ENCODE measurements around the gene NRN1. TPM values are rescaled to one million over a fixed set of nuclear protein-coding genes. Genes with fewer than 3 reads are reported as not detected.
"Not testable (repeated sequence)": the region's sequence is repeated elsewhere in the genome, so short reads cannot be mapped to it uniquely, and the experiment has no call there.

NRN1 gene
- total and polyA plus RNA-seq, 2 donors: 4.5 to 22.7 TPM

GRCh38 chr6:5981126-5982026 lies 25.3 kb downstream of the NRN1 start:
- no peaks in the 10 kb centered on the region for H3K4me1 ChIP-seq (ENCODE audit: insufficient read depth)
- no peak overlapping the region for H3K27ac ChIP-seq (ENCODE audit: low read depth)
- no peak for DNase-seq (ENCODE audit: extremely low spot score)
- no peaks in the 10 kb centered on the region for H3K36me3 ChIP-seq (ENCODE audit: insufficient read depth)
- WGBS: 77% methylated on average over 7 of the region's 7 CpGs
- no peak overlapping the region for H3K4me3 ChIP-seq (ENCODE audit: low read depth, low read length)

GRCh38 chr6:5979650-5980420 lies 26.9 kb downstream of the NRN1 start:
- H3K36me3 ChIP-seq (ENCODE audit: insufficient read depth): no peaks in the 10 kb centered on the region
- H3K27ac ChIP-seq (ENCODE audit: low read depth): no peak overlapping the region
- DNase-seq (ENCODE audit: extremely low spot score): no peak
- 55% methylated on average over 9 of the region's 9 CpGs for WGBS
- no peaks in the 10 kb centered on the region for H3K4me1 ChIP-seq (ENCODE audit: insufficient read depth)
- H3K4me3 ChIP-seq (ENCODE audit: low read depth, low read length): no peak overlapping the region

- no peak for DNase-seq (ENCODE audit: extremely low spot score)
- 84% methylated on average over 3 of the region's 3 CpGs for WGBS
- H3K4me1 ChIP-seq (ENCODE audit: insufficient read depth): no peaks in the 10 kb centered on the region
- no peak overlapping the region for H3K27ac ChIP-seq (ENCODE audit: low read depth)
- no peaks in the 10 kb centered on the region for H3K36me3 ChIP-seq (ENCODE audit: insufficient read depth)
- no peak overlapping the region for H3K4me3 ChIP-seq (ENCODE audit: low read depth, low read length)
Observed at GRCh38 chr6:5976811-5977210, 29.9 kb downstream of the NRN1 start.

GRCh38 chr6:5968817-5969734 lies 37.6 kb downstream of the NRN1 start:
- no peak overlapping the region for H3K27ac ChIP-seq (ENCODE audit: low read depth)
- H3K4me3 ChIP-seq (ENCODE audit: low read depth, low read length): no peak overlapping the region
- 28% methylated on average over 11 of the region's 11 CpGs for WGBS
- no peaks in the 10 kb centered on the region for H3K4me1 ChIP-seq (ENCODE audit: insufficient read depth)
- no peak for DNase-seq (ENCODE audit: extremely low spot score)
- H3K36me3 ChIP-seq (ENCODE audit: insufficient read depth): no peaks in the 10 kb centered on the region

- not testable (repeated sequence) for H3K27ac ChIP-seq (ENCODE audit: low read depth); H3K4me3 ChIP-seq (ENCODE audit: low read depth, low read length); DNase-seq (ENCODE audit: extremely low spot score); H3K4me1 ChIP-seq (ENCODE audit: insufficient read depth); H3K36me3 ChIP-seq (ENCODE audit: insufficient read depth)
- 84% methylated on average over 3 of the region's 3 CpGs for WGBS
Observed at GRCh38 chr6:5968036-5968435, 38.7 kb downstream of the NRN1 start.

- Histone ChIP-seq H3K4me1 (ENCODE audit: insufficient read depth) (no peaks in the 10 kb centered on the region), H3K4me3 (ENCODE audit: low read depth, low read length) (no peak overlapping the region), H3K27ac (ENCODE audit: low read depth) (no peak overlapping the region), H3K36me3 (ENCODE audit: insufficient read depth) (no peaks in the 10 kb centered on the region)
- WGBS: 74% methylated on average over 1 of the region's 1 CpG
- no peak for DNase-seq (ENCODE audit: extremely low spot score)
Observed at GRCh38 chr6:5967594-5967993, 39.1 kb downstream of the NRN1 start.

- H3K36me3 ChIP-seq (ENCODE audit: insufficient read depth): no peaks in the 10 kb centered on the region
- H3K4me3 ChIP-seq (ENCODE audit: low read depth, low read length): no peak overlapping the region
- no peak overlapping the region for H3K27ac ChIP-seq (ENCODE audit: low read depth)
- WGBS: 88% methylated on average over 2 of the region's 2 CpGs
- H3K4me1 ChIP-seq (ENCODE audit: insufficient read depth): no peaks in the 10 kb centered on the region
- no peak for DNase-seq (ENCODE audit: extremely low spot score)
Observed at GRCh38 chr6:5962794-5963193, 43.9 kb downstream of the NRN1 start.

- H3K4me1 ChIP-seq (ENCODE audit: insufficient read depth): no peaks in the 10 kb centered on the region
Observed at GRCh38 chr6:5961836-5962235, 44.9 kb downstream of the NRN1 start.

GRCh38 chr6:5960456-5960855 lies 46.3 kb downstream of the NRN1 start:
- H3K36me3 ChIP-seq (ENCODE audit: insufficient read depth): no peaks in the 10 kb centered on the region
- no peak for DNase-seq (ENCODE audit: extremely low spot score)
- H3K4me1 ChIP-seq (ENCODE audit: insufficient read depth): no peaks in the 10 kb centered on the region
- H3K4me3 ChIP-seq (ENCODE audit: low read depth, low read length): no peak overlapping the region
- 77% methylated on average over 5 of the region's 5 CpGs for WGBS
- no peak overlapping the region for H3K27ac ChIP-seq (ENCODE audit: low read depth)

More at GRCh38 chr6:5961836-5962235, 44.9 kb downstream of the NRN1 start:
- 90% methylated on average over 2 of the region's 2 CpGs for WGBS
- Histone ChIP-seq H3K36me3 (ENCODE audit: insufficient read depth) (no peaks in the 10 kb centered on the region), H3K27ac (ENCODE audit: low read depth) (no peak overlapping the region), H3K4me3 (ENCODE audit: low read depth, low read length) (no peak overlapping the region)
- no peak for DNase-seq (ENCODE audit: extremely low spot score)

- 94% methylated on average over 2 of the region's 2 CpGs for WGBS
- DNase-seq (ENCODE audit: extremely low spot score): no peak
- no peak overlapping the region for H3K27ac ChIP-seq (ENCODE audit: low read depth)
- no peaks in the 10 kb centered on the region for H3K4me1 ChIP-seq (ENCODE audit: insufficient read depth)
- no peak overlapping the region for H3K4me3 ChIP-seq (ENCODE audit: low read depth, low read length)
- no peaks in the 10 kb centered on the region for H3K36me3 ChIP-seq (ENCODE audit: insufficient read depth)
Observed at GRCh38 chr6:5958921-5959320, 47.8 kb downstream of the NRN1 start.

GRCh38 chr6:5956939-5957338 lies 49.8 kb downstream of the NRN1 start:
- Histone ChIP-seq H3K4me1 (ENCODE audit: insufficient read depth) (no peaks in the 10 kb centered on the region), H3K27ac (ENCODE audit: low read depth) (no peak overlapping the region), H3K4me3 (ENCODE audit: low read depth, low read length) (no peak overlapping the region), H3K36me3 (ENCODE audit: insufficient read depth) (no peaks in the 10 kb centered on the region)
- WGBS: 67% methylated on average over 6 of the region's 6 CpGs
- DNase-seq (ENCODE audit: extremely low spot score): no peak

GRCh38 chr6:5950361-5950785 lies 56.4 kb downstream of the NRN1 start:
- Histone ChIP-seq H3K27ac (ENCODE audit: low read depth) (no peak overlapping the region), H3K4me3 (ENCODE audit: low read depth, low read length) (no peak overlapping the region), H3K36me3 (ENCODE audit: insufficient read depth) (no peaks in the 10 kb centered on the region), H3K4me1 (ENCODE audit: insufficient read depth) (no peaks in the 10 kb centered on the region)
- DNase-seq (ENCODE audit: extremely low spot score): no peak
- 44% methylated on average over 5 of the region's 5 CpGs for WGBS

Data from urinary bladder (tissue), 4 donors.